ENCODE measurements around the gene EML3. TPM values are rescaled to one million over a fixed set of nuclear protein-coding genes. Genes with fewer than 3 reads are reported as not detected.

Gene EML3
- total RNA-seq, 1 experiment from 2014 or later = 51.1 TPM

DNA sequence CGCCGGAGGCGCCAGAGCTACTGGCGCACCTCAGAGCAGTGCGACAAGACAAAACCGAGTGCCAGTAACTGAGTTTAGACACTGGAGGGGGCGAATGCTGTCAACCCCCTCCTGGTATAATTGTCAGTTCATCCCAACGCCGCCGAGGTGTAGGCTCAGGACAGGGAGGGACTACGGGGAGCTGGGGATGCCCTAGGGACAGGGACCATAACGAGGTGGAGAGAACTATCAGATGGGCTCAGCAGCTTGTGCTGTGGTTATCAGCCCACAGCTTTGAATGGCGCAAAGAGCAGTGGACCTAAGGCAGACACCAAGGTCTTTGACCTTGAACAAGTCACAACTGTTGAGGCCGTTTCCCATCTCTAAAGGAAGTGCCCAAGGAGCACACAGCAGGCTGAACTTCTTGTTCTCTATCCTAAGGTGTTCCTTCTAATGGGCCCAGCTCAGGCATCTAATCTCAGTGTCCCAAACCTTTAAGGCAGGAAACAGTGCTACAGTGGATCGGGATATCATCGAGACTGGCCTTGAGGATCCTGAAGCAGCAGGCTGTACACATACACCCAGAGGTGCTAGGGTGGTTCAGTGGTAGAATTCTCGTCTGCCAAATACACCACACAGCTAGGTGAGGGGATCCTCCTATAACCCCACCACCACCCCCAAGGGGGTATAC is 20.3 kb downstream of the EML3 start:
- CTCF ChIA-PET = interaction anchor here (0.6 to 4.5 kb wide), 31 partner anchors 10 to 252 kb away, joined by 3 to 74 read pairs (median 7); partner anchors contain the start of genes B3GAT3, BSCL2, C11orf98 and CSKMT
- H3K4me1 Mint-ChIP-seq = peaks cover 19% of the 10 kb centered on the region

DNA sequence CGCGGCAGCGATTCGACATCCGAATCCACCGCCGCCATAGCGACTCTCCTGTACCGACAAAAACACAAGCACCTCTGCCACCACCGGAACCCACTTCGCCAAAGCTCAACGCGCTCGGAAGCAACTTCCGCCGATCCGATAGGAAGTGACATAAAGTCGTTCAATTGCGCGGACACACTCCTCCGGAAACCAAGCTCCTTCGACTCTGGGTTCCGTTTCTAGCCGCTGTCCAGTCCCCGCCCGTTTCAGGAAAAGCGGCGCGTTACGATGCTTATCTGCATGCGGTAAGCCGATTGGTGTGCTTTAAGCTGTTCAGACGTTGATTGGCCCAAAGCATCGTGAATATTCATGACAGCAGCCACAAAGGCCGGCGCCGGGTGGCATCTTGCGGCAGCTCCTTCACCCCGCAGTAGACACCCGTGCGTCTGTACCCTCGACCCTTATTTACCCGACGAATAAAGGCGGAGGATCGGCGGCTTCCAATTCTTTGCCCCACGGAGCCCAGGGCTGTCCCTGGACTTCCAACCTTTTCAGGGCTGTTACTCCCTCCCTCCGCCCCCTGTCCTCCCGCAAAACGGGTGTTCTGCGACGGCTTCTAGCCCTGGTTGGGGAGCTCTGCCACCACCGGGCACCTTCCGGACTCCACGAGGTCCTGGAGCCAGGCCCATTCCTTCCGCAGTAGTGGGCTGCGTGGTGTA is 21.0 kb downstream of the EML3 start, which contains the start of gene TUT1:
TSS of gene TUT1 (minus strand) at position 76 of the 698 bp plus-strand sequence. CDS start at position 38, 38 bp downstream.
- peak within 1 kb of the TSS; percentile 91 for H3K27ac Mint-ChIP-seq
- peaks cover 46% of the 10 kb centered on the region for H3K36me3 Mint-ChIP-seq
- peaks cover 19% of the 10 kb centered on the region for H3K4me1 Mint-ChIP-seq
- DNase-seq (ENCODE audit: low spot score) (peak; percentile 96), ATAC-seq (peak; percentile 89)
- ChIA-PET POLR2A (interaction anchor here (0.5 to 3.1 kb wide), 42 partner anchors 9 to 254 kb away, joined by 3 to 53 read pairs (median 7); partner anchors contain the start of genes ASRGL1, B3GAT3, BSCL2 and C11orf98), CTCF (interaction anchor here (0.6 to 4.5 kb wide), 39 partner anchors 9 to 251 kb away, joined by 3 to 74 read pairs (median 5); partner anchors contain the start of genes B3GAT3, BSCL2, C11orf98 and CSKMT)
- peak within 1 kb of the TSS; percentile 99 for H3K4me3 Mint-ChIP-seq
- H3K9me3 Mint-ChIP-seq = no peaks in the 10 kb centered on the region
- no peaks in the 10 kb centered on the region; the same call in 1 of the 2 replicates for H3K27me3 Mint-ChIP-seq (ENCODE audit: low read depth)
- TF ChIP-seq, protein P1, sequence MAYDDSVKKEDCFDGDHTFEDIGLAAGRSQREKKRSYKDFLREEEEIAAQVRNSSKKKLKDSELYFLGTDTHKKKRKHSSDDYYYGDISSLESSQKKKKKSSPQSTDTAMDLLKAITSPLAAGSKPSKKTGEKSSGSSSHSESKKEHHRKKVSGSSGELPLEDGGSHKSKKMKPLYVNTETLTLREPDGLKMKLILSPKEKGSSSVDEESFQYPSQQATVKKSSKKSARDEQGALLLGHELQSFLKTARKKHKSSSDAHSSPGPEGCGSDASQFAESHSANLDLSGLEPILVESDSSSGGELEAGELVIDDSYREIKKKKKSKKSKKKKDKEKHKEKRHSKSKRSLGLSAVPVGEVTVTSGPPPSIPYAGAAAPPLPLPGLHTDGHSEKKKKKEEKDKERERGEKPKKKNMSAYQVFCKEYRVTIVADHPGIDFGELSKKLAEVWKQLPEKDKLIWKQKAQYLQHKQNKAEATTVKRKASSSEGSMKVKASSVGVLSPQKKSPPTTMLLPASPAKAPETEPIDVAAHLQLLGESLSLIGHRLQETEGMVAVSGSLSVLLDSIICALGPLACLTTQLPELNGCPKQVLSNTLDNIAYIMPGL (CRISPR knock-in tag; IDR thresholded peaks at IDR 0.05) = 0 out of 2 replicates have a peak, but pooled peaks have one; percentile 18
- TF ChIP-seq SP1 (CRISPR knock-in tag; conservative IDR thresholded peaks at IDR 0.05) (peak; percentile 98), FOXK1 (CRISPR knock-in tag; IDR thresholded peaks at IDR 0.05) (peak; percentile 97), NFE2L1 (CRISPR knock-in tag; IDR thresholded peaks at IDR 0.05) (0 out of 2 replicates have a peak, but pooled peaks have one; percentile 49), NFATC4 (CRISPR knock-in tag; IDR thresholded peaks at IDR 0.05) (0 out of 2 replicates have a peak, but pooled peaks have one; percentile 60), MYBL2 (CRISPR knock-in tag; IDR thresholded peaks at IDR 0.05) (peak; percentile 95), OVOL2 (CRISPR knock-in tag; IDR thresholded peaks at IDR 0.05; ENCODE audit: borderline replicate concordance) (no peak), TEAD1 (CRISPR knock-in tag; IDR thresholded peaks at IDR 0.05) (peak; percentile 85; the same call in 1 of the 2 replicates), ETV6 (CRISPR knock-in tag; IDR thresholded peaks at IDR 0.05) (peak; percentile 91), ZNF423 (CRISPR knock-in tag; IDR thresholded peaks at IDR 0.05) (no peak)
- TF ChIP-seq, protein P2, sequence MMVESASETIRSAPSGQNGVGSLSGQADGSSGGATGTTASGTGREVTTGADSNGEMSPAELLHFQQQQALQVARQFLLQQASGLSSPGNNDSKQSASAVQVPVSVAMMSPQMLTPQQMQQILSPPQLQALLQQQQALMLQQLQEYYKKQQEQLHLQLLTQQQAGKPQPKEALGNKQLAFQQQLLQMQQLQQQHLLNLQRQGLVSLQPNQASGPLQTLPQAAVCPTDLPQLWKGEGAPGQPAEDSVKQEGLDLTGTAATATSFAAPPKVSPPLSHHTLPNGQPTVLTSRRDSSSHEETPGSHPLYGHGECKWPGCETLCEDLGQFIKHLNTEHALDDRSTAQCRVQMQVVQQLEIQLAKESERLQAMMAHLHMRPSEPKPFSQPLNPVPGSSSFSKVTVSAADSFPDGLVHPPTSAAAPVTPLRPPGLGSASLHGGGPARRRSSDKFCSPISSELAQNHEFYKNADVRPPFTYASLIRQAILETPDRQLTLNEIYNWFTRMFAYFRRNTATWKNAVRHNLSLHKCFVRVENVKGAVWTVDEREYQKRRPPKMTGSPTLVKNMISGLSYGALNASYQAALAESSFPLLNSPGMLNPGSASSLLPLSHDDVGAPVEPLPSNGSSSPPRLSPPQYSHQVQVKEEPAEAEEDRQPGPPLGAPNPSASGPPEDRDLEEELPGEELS (CRISPR knock-in tag; IDR thresholded peaks at IDR 0.05) = peak; percentile 31; the same call in 1 of the 2 replicates
- TF ChIP-seq, protein P3, sequence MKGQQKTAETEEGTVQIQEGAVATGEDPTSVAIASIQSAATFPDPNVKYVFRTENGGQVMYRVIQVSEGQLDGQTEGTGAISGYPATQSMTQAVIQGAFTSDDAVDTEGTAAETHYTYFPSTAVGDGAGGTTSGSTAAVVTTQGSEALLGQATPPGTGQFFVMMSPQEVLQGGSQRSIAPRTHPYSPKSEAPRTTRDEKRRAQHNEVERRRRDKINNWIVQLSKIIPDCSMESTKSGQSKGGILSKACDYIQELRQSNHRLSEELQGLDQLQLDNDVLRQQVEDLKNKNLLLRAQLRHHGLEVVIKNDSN (CRISPR knock-in tag; IDR thresholded peaks at IDR 0.05) = no peak

More for the DNA sequence above, 20.3 kb downstream of the EML3 start:
- DNase-seq (ENCODE audit: low spot score) = no peak
- H3K27me3 Mint-ChIP-seq (ENCODE audit: low read depth) = no peaks in the 10 kb centered on the region; the same call in 1 of the 2 replicates
- peak; percentile 10 for ATAC-seq
- TF ChIP-seq ZNF232 (CRISPR knock-in tag; IDR thresholded peaks at IDR 0.05) = no peak
- no peak for TF ChIP-seq NR3C1 (CRISPR knock-in tag; conservative IDR thresholded peaks at IDR 0.05; ENCODE audit: low read depth)
- TF ChIP-seq, protein P4, sequence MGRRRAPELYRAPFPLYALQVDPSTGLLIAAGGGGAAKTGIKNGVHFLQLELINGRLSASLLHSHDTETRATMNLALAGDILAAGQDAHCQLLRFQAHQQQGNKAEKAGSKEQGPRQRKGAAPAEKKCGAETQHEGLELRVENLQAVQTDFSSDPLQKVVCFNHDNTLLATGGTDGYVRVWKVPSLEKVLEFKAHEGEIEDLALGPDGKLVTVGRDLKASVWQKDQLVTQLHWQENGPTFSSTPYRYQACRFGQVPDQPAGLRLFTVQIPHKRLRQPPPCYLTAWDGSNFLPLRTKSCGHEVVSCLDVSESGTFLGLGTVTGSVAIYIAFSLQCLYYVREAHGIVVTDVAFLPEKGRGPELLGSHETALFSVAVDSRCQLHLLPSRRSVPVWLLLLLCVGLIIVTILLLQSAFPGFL (CRISPR knock-in tag; IDR thresholded peaks at IDR 0.05; ENCODE audit: borderline replicate concordance) = no peak
- TF ChIP-seq JAZF1 (CRISPR knock-in tag; IDR thresholded peaks at IDR 0.05) = no peak
- TF ChIP-seq FOXJ3 (CRISPR knock-in tag; IDR thresholded peaks at IDR 0.05; ENCODE audit: borderline replicate concordance) = no peak
- TF ChIP-seq CREM (CRISPR knock-in tag; IDR thresholded peaks at IDR 0.05) = no peak
- TF ChIP-seq TEAD1 (CRISPR knock-in tag; IDR thresholded peaks at IDR 0.05) = no peak
- TF ChIP-seq, protein P5, sequence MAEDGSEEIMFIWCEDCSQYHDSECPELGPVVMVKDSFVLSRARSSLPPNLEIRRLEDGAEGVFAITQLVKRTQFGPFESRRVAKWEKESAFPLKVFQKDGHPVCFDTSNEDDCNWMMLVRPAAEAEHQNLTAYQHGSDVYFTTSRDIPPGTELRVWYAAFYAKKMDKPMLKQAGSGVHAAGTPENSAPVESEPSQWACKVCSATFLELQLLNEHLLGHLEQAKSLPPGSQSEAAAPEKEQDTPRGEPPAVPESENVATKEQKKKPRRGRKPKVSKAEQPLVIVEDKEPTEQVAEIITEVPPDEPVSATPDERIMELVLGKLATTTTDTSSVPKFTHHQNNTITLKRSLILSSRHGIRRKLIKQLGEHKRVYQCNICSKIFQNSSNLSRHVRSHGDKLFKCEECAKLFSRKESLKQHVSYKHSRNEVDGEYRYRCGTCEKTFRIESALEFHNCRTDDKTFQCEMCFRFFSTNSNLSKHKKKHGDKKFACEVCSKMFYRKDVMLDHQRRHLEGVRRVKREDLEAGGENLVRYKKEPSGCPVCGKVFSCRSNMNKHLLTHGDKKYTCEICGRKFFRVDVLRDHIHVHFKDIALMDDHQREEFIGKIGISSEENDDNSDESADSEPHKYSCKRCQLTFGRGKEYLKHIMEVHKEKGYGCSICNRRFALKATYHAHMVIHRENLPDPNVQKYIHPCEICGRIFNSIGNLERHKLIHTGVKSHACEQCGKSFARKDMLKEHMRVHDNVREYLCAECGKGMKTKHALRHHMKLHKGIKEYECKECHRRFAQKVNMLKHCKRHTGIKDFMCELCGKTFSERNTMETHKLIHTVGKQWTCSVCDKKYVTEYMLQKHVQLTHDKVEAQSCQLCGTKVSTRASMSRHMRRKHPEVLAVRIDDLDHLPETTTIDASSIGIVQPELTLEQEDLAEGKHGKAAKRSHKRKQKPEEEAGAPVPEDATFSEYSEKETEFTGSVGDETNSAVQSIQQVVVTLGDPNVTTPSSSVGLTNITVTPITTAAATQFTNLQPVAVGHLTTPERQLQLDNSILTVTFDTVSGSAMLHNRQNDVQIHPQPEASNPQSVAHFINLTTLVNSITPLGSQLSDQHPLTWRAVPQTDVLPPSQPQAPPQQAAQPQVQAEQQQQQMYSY (CRISPR knock-in tag; IDR thresholded peaks at IDR 0.05) = no peak
- TF ChIP-seq, protein P6, sequence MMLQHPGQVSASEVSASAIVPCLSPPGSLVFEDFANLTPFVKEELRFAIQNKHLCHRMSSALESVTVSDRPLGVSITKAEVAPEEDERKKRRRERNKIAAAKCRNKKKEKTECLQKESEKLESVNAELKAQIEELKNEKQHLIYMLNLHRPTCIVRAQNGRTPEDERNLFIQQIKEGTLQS (CRISPR knock-in tag; conservative IDR thresholded peaks at IDR 0.05) = no peak
- TF ChIP-seq RELA (CRISPR knock-in tag; IDR thresholded peaks at IDR 0.05; ENCODE audit: borderline replicate concordance) = no peak
- H3K36me3 Mint-ChIP-seq = peaks cover 52% of the 10 kb centered on the region
- POLR2A ChIA-PET = interaction anchor here (0.6 to 3.1 kb wide), 37 partner anchors 8 to 254 kb away, joined by 3 to 53 read pairs (median 8); partner anchors contain the start of genes ASRGL1, B3GAT3, BSCL2 and C11orf98
- peak overlapping the region; percentile 91 for H3K27ac Mint-ChIP-seq
- no peaks in the 10 kb centered on the region for H3K9me3 Mint-ChIP-seq
- peak overlapping the region; percentile 99 for H3K4me3 Mint-ChIP-seq

All from WTC11 (cell line).